HG02763 (cell line): ENCODE data around the gene KRT78.

ENCODE experiments used
- ATAC-seq: cut with Tn5 transposase; IDR thresholded peaks from one replicate; pipeline ENCODE4 v1.9.1; 2021; ENCODE audit warnings: mild to moderate bottlenecking, moderate library complexity; ENCODE audit not compliant: unreplicated experiment

Gene KRT78

GRCh38 chr12:52813203-52813819 lies 35.5 kb downstream of the KRT78 start:
- ATAC-seq, result no peak

- no peak for ATAC-seq
Observed at GRCh38 chr12:52812749-52813148, 36.0 kb downstream of the KRT78 start.

GRCh38 chr12:52812073-52812400 lies 36.8 kb downstream of the KRT78 start:
- no peak for ATAC-seq

GRCh38 chr12:52811191-52812072 lies 37.4 kb downstream of the KRT78 start:
- no peak for ATAC-seq

GRCh38 chr12:52810554-52810953 lies 38.2 kb downstream of the KRT78 start:
- no peak for ATAC-seq

GRCh38 chr12:52809166-52809565 lies 39.6 kb downstream of the KRT78 start:
- no peak for ATAC-seq

GRCh38 chr12:52808573-52809160 lies 40.1 kb downstream of the KRT78 start:
- ATAC-seq, result no peak

- ATAC-seq, result no peak
Observed at GRCh38 chr12:52807544-52808470, 41.0 kb downstream of the KRT78 start.

- no peak for ATAC-seq
Observed at GRCh38 chr12:52806821-52807543, 41.8 kb downstream of the KRT78 start.

GRCh38 chr12:52806169-52806811 lies 42.5 kb downstream of the KRT78 start:
- ATAC-seq, result no peak

- no peak for ATAC-seq
Observed at GRCh38 chr12:52805739-52806138, 43.1 kb downstream of the KRT78 start.

- no peak for ATAC-seq
Observed at GRCh38 chr12:52805000-52805399, 43.8 kb downstream of the KRT78 start.

- ATAC-seq, result no peak
Observed at GRCh38 chr12:52802442-52802841, 46.4 kb downstream of the KRT78 start.

- ATAC-seq, result no peak
Observed at GRCh38 chr12:52801773-52802172, 47.0 kb downstream of the KRT78 start.

GRCh38 chr12:52800259-52800917 lies 48.4 kb downstream of the KRT78 start:
- no peak for ATAC-seq

- ATAC-seq, result no peak
Observed at GRCh38 chr12:52799505-52800211, 49.1 kb downstream of the KRT78 start.

GRCh38 chr12:52798671-52799504 lies 49.9 kb downstream of the KRT78 start:
- no peak for ATAC-seq
